Progenitor cell of endocrine pancreas (in vitro differentiated cells): ENCODE results near the gene GRAMD4. TPM values are rescaled to one million over a fixed set of nuclear protein-coding genes. Genes with fewer than 3 reads are reported as not detected.

ENCODE experiments used
- DNase-seq: peaks from one replicate; pipeline ENCODE4 v3.0.0; 2021; ENCODE audit warnings: low spot score; ENCODE audit not compliant: unreplicated experiment
- H3K27ac Mint-ChIP-seq: 2 replicates; pipeline ENCODE4 v1.8.0; 2021; ENCODE audit warnings: mild to moderate bottlenecking, moderate library complexity, mixed read lengths
- H3K27me3 Mint-ChIP-seq: 2 replicates; pipeline ENCODE4 v1.8.0; 2021; ENCODE audit warnings: mixed read lengths
- H3K36me3 Mint-ChIP-seq: 2 replicates; pipeline ENCODE4 v1.8.0; 2022; ENCODE audit warnings: mixed read lengths; ENCODE audit not compliant: insufficient read depth
- H3K4me1 Mint-ChIP-seq: 2 replicates; pipeline ENCODE4 v1.8.0; 2021; ENCODE audit warnings: low read depth, mixed read lengths
- H3K4me3 Mint-ChIP-seq: 2 replicates; pipeline ENCODE4 v1.8.0; 2021; ENCODE audit warnings: low read depth, mild to moderate bottlenecking, moderate library complexity, mixed read lengths
- H3K9me3 Mint-ChIP-seq: 2 replicates; pipeline ENCODE4 v1.8.0; 2021; ENCODE audit warnings: low read depth, mixed read lengths
- total RNA-seq: library from RNA; stranded (reverse); gene quantifications from 2 replicates; pipeline ENCODE4 v1.2.1, GENCODE V29; 2021
- TF ChIP-seq, protein P1 (sequence below): fragments of 200-600 bp; sonication (generic); IDR thresholded peaks from one replicate; pipeline ENCODE4 v1.5.0; 2021; ENCODE audit warnings: antibody characterized with exemption, mild to moderate bottlenecking; ENCODE audit not compliant: unreplicated experiment

The GRAMD4 gene
- total RNA-seq, 1 donor from 2014 or later: 68.8 TPM

GRCh38 chr22:46604306-46604690 lies 15.9 kb upstream of the GRAMD4 start:
- H3K4me3 Mint-ChIP-seq: no peak overlapping the region
- TF ChIP-seq, protein P1, sequence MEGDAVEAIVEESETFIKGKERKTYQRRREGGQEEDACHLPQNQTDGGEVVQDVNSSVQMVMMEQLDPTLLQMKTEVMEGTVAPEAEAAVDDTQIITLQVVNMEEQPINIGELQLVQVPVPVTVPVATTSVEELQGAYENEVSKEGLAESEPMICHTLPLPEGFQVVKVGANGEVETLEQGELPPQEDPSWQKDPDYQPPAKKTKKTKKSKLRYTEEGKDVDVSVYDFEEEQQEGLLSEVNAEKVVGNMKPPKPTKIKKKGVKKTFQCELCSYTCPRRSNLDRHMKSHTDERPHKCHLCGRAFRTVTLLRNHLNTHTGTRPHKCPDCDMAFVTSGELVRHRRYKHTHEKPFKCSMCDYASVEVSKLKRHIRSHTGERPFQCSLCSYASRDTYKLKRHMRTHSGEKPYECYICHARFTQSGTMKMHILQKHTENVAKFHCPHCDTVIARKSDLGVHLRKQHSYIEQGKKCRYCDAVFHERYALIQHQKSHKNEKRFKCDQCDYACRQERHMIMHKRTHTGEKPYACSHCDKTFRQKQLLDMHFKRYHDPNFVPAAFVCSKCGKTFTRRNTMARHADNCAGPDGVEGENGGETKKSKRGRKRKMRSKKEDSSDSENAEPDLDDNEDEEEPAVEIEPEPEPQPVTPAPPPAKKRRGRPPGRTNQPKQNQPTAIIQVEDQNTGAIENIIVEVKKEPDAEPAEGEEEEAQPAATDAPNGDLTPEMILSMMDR: no peak
- H3K36me3 Mint-ChIP-seq: peaks cover 2% of the 10 kb centered on the region
- H3K27ac Mint-ChIP-seq: peak overlapping the region; percentile 49
- DNase-seq: no peak
- H3K4me1 Mint-ChIP-seq: peaks cover 16% of the 10 kb centered on the region
- H3K9me3 Mint-ChIP-seq: peaks cover 3% of the 10 kb centered on the region
- no peaks in the 10 kb centered on the region for H3K27me3 Mint-ChIP-seq

DNA sequence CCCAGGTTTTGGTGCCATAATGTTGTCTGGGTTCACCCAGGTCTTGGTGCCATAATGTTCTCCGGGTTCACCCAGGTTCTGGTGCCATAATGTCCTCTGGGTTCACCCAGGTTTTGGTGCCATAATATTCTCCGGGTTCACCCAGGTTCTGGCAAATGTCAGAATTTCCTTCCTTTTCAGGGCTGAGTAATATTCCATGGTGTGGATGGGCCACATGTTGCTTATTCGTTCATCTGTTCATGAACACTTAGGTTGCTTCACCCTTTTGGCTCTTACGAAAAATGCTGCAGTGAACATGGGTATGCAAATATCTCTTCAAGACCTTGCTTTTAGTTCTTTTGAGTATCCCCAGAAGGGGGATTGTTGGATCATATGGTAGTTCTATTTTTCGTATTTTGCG lies 15.1 kb upstream of the GRAMD4 start:
- Mint-ChIP-seq H3K4me3 (no peak overlapping the region), H3K27ac (no peak overlapping the region), H3K9me3 (peaks cover 3% of the 10 kb centered on the region), H3K36me3 (peaks cover 2% of the 10 kb centered on the region), H3K4me1 (peaks cover 25% of the 10 kb centered on the region), H3K27me3 (no peaks in the 10 kb centered on the region)
- TF ChIP-seq, protein P1: no peak
- DNase-seq: no peak

GRCh38 chr22:46606886-46607285 lies 13.3 kb upstream of the GRAMD4 start:
- no peak for DNase-seq
- TF ChIP-seq, protein P1: no peak
- peaks cover 3% of the 10 kb centered on the region for H3K9me3 Mint-ChIP-seq
- no peaks in the 10 kb centered on the region for H3K27me3 Mint-ChIP-seq
- no peak overlapping the region for H3K27ac Mint-ChIP-seq
- peaks cover 28% of the 10 kb centered on the region for H3K4me1 Mint-ChIP-seq
- H3K4me3 Mint-ChIP-seq: no peak overlapping the region
- peaks cover 1% of the 10 kb centered on the region for H3K36me3 Mint-ChIP-seq

DNA sequence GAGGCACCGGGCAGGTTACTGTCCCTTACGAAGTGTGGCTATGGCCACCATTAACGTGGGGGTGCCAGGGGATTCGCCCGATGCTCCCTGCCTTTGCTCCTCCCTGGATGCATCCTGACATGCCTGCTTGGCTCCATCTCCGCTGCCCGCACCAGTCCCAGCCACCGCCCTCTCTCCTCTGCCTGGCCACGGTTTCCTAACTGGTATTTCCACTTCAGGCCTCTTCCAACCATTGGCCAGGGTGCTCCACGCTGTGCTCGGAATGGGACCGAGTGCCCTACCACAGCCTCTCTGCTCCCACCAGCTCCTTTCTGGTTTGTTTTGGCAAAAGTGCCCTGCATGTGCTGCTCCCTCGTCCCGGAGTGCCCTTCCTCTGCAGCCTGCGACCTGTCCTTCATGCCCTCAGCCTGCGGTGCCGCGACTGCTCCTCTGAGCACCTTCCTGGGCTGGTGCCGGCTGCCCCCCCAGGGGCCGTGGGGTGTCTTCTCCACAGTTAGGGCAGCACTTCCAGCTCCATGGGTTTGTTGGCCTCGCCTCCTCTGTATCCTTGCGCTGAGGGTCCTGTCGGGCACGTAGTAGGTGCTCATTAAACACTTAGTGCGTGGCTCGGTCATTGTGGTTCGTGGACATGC lies 12.6 kb upstream of the GRAMD4 start:
- no peak for DNase-seq
- H3K27ac Mint-ChIP-seq: peak overlapping the region; percentile 25
- H3K4me3 Mint-ChIP-seq: no peak overlapping the region
- H3K36me3 Mint-ChIP-seq: no peaks in the 10 kb centered on the region
- TF ChIP-seq, protein P1: no peak
- peaks cover 3% of the 10 kb centered on the region for H3K9me3 Mint-ChIP-seq
- peaks cover 29% of the 10 kb centered on the region for H3K4me1 Mint-ChIP-seq
- no peaks in the 10 kb centered on the region for H3K27me3 Mint-ChIP-seq

- Mint-ChIP-seq H3K4me1 (peaks cover 31% of the 10 kb centered on the region), H3K27me3 (no peaks in the 10 kb centered on the region), H3K4me3 (peak overlapping the region; percentile 33), H3K36me3 (no peaks in the 10 kb centered on the region), H3K27ac (peak overlapping the region; percentile 92), H3K9me3 (peaks cover 3% of the 10 kb centered on the region)
- TF ChIP-seq, protein P1: no peak
- DNase-seq: no peak
Observed at GRCh38 chr22:46609175-46609690, 11.0 kb upstream of the GRAMD4 start.
